MCF 10A (cell line): ENCODE results near the gene PATJ. TPM values are rescaled to one million over a fixed set of nuclear protein-coding genes. Genes with fewer than 3 reads are reported as not detected.
"Not testable (repeated sequence)": the region's sequence is repeated elsewhere in the genome, so short reads cannot be mapped to it uniquely, and the experiment has no call there.

Experiments
- BruUV-seq: library from RNA; stranded (reverse); fragments of 400-500 nt; replicated peaks from 2 replicates; lab custom pipeline; 2021; lab: Mats Ljungman, UMichigan
- CTCF ChIA-PET: fragments of 300-600 bp; sonication (Branson Sonifier 250); formaldehyde crosslinking; extraction: SDS; loops from one replicate; lab custom pipeline; 2021; ENCODE audit warnings: antibody characterized with exemption, inconsistent platforms; lab: Yijun Ruan, JAX
- POLR2A ChIA-PET: fragments of 300-600, 350-650 bp; sonication (Branson Sonifier 250); formaldehyde crosslinking; extraction: SDS; loops from one replicate; lab custom pipeline; 2020; ENCODE audit warnings: antibody characterized with exemption, inconsistent platforms; lab: Yijun Ruan, JAX
- DNase-seq: peaks from one replicate; pipeline ENCODE4 v3.0.0-alpha.2; 2018; ENCODE audit not compliant: unreplicated experiment
- H3K27ac Mint-ChIP-seq: one replicate; pipeline ENCODE4 v1.8.0; 2022; ENCODE audit warnings: mild to moderate bottlenecking, low read depth, mixed read lengths; ENCODE audit not compliant: unreplicated experiment
- H3K27me3 Mint-ChIP-seq: one replicate; pipeline ENCODE4 v1.8.0; 2022; ENCODE audit warnings: mixed read lengths; ENCODE audit not compliant: insufficient read depth, unreplicated experiment
- H3K36me3 Mint-ChIP-seq: one replicate; pipeline ENCODE4 v1.8.0; 2022; ENCODE audit warnings: mild to moderate bottlenecking, moderate library complexity, mixed read lengths; ENCODE audit not compliant: insufficient read depth, unreplicated experiment
- H3K4me1 Mint-ChIP-seq: one replicate; pipeline ENCODE4 v1.8.0; 2022; ENCODE audit warnings: mixed read lengths; ENCODE audit not compliant: insufficient read depth, unreplicated experiment
- H3K4me3 Mint-ChIP-seq: one replicate; pipeline ENCODE4 v1.8.0; 2022; ENCODE audit warnings: mild to moderate bottlenecking, moderate library complexity, mixed read lengths; ENCODE audit not compliant: unreplicated experiment
- H3K9me3 Mint-ChIP-seq: one replicate; pipeline ENCODE4 v1.8.0; 2022; ENCODE audit warnings: mixed read lengths; ENCODE audit not compliant: unreplicated experiment
- CTCF ChIP-seq: fragments of 200-600 bp; IDR thresholded peaks from one replicate; pipeline ENCODE4 v1.8.0; 2022; ENCODE audit warnings: antibody characterized with exemption, mild to moderate bottlenecking; ENCODE audit not compliant: unreplicated experiment
- intact Hi-C: fragments of 100-400 bp; cut with micrococcal nuclease; formaldehyde crosslinking; loops from 2 replicates; pipeline ENCODE4 v1.14.1; 2022
- total RNA-seq: library from RNA; stranded (reverse); gene quantifications from 2 replicates; pipeline ENCODE4 v1.2.3, GENCODE V29; 2022

The PATJ gene
- total RNA-seq, 1 experiment from 2014 or later: 28.7 TPM

GRCh38 chr1:62142496-62142895 lies 400.2 kb downstream of the PATJ start:
- intact Hi-C loops: no loop called here
- no peaks in the 10 kb centered on the region for H3K9me3 Mint-ChIP-seq
- no peak overlapping the region for H3K27ac Mint-ChIP-seq

GRCh38 chr1:62144238-62144831 lies 402.1 kb downstream of the PATJ start:
- no TSS peak for BruUV-seq
- peaks cover 36% of the 10 kb centered on the region for H3K36me3 Mint-ChIP-seq

More at GRCh38 chr1:62142496-62142895, 400.2 kb downstream of the PATJ start:
- no TSS peak for BruUV-seq
- POLR2A ChIA-PET: no interaction called here
- H3K4me3 Mint-ChIP-seq: no peak overlapping the region
- no peaks in the 10 kb centered on the region for H3K27me3 Mint-ChIP-seq
- peaks cover 28% of the 10 kb centered on the region for H3K36me3 Mint-ChIP-seq
- peaks cover 6% of the 10 kb centered on the region for H3K4me1 Mint-ChIP-seq
- no peak for TF ChIP-seq CTCF
- CTCF ChIA-PET: interaction anchor here (1.6 to 8.9 kb wide), 3 partner anchors 10 to 59 kb away, joined by 4 to 134 read pairs (median 23); no protein-coding TSS in a partner anchor
- DNase-seq: no peak

GRCh38 chr1:62159940-62160348 lies 417.7 kb downstream of the PATJ start:
- Mint-ChIP-seq H3K36me3 (peaks cover 25% of the 10 kb centered on the region), H3K9me3 (no peaks in the 10 kb centered on the region), H3K27me3 (no peaks in the 10 kb centered on the region), H3K27ac (no peak overlapping the region), H3K4me3 (no peak overlapping the region), H3K4me1 (no peaks in the 10 kb centered on the region)
- no peak for TF ChIP-seq CTCF
- no peak for DNase-seq
- CTCF ChIA-PET: interaction anchor here (0.5 to 1.6 kb wide), 4 partner anchors 10 to 231 kb away, joined by 3 to 10 read pairs (median 4); no protein-coding TSS in a partner anchor
- intact Hi-C loops: no loop called here
- POLR2A ChIA-PET: interaction anchor here (0.5 to 1.1 kb wide), 3 partner anchors 9 to 1394 kb away, joined by 3 read pairs; no protein-coding TSS in a partner anchor
- no TSS peak for BruUV-seq

More at GRCh38 chr1:62144238-62144831, 402.1 kb downstream of the PATJ start:
- POLR2A ChIA-PET: interaction anchor here (0.6 to 1.2 kb wide), 4 partner anchors 154 to 1664 kb away, joined by 3 read pairs; no protein-coding TSS in a partner anchor
- peak; percentile 60 for DNase-seq
- Mint-ChIP-seq H3K27ac (no peak overlapping the region), H3K4me3 (no peak overlapping the region), H3K9me3 (no peaks in the 10 kb centered on the region), H3K27me3 (no peaks in the 10 kb centered on the region), H3K4me1 (peaks cover 6% of the 10 kb centered on the region)
- peak; percentile 62 for TF ChIP-seq CTCF
- CTCF ChIA-PET: interaction anchor here (0.6 to 8.9 kb wide), 31 partner anchors 9 to 555 kb away, joined by 3 to 134 read pairs (median 4); no protein-coding TSS in a partner anchor
- intact Hi-C loops: no loop called here

- intact Hi-C loops: no loop called here
- BruUV-seq: TSS peak; percentile 27
- Mint-ChIP-seq H3K36me3 (peaks cover 25% of the 10 kb centered on the region), H3K27ac (no peak overlapping the region), H3K9me3 (no peaks in the 10 kb centered on the region), H3K27me3 (no peaks in the 10 kb centered on the region), H3K4me3 (no peak overlapping the region), H3K4me1 (no peaks in the 10 kb centered on the region)
- TF ChIP-seq CTCF: no peak
- ChIA-PET CTCF (interaction anchor here (0.7 kb wide), 1 partner anchor 230 kb away, joined by 3 read pairs; no protein-coding TSS in a partner anchor), POLR2A (no interaction called here)
- no peak for DNase-seq
Measured at GRCh38 chr1:62161711-62162110, 419.4 kb downstream of the PATJ start.

- H3K27ac Mint-ChIP-seq, BruUV-seq, H3K4me3 Mint-ChIP-seq, H3K4me1 Mint-ChIP-seq, DNase-seq, H3K27me3 Mint-ChIP-seq, H3K9me3 Mint-ChIP-seq, intact Hi-C loops: not testable (repeated sequence)
- ChIA-PET CTCF (interaction anchor here (0.6 to 8.5 kb wide), 3 partner anchors 26 to 286 kb away, joined by 3 to 241 read pairs (median 3); no protein-coding TSS in a partner anchor), POLR2A (interaction anchor here (0.6 kb wide), 1 partner anchor 10 kb away, joined by 3 read pairs; no protein-coding TSS in a partner anchor)
- peaks cover 11% of the 10 kb centered on the region for H3K36me3 Mint-ChIP-seq
Measured at GRCh38 chr1:62170380-62170779, 428.1 kb downstream of the PATJ start.
